HG03575 (cell line): Measurements from ENCODE around the gene AIMP1.

Experiments
- ATAC-seq: cut with Tn5 transposase; IDR thresholded peaks from one replicate; pipeline ENCODE4 v1.9.1; 2021; ENCODE audit not compliant: unreplicated experiment, insufficient number of reproducible peaks, low FRiP score; ENCODE audit errors: extremely low read depth

The AIMP1 gene

GRCh38 chr4:106339431-106339830 lies 23.1 kb downstream of the AIMP1 start:
- no peak for ATAC-seq

- no peak for ATAC-seq
These were observed 24.4 kb downstream of the AIMP1 start for GRCh38 chr4:106340774-106341173.

- no peak for ATAC-seq
These were observed 27.7 kb downstream of the AIMP1 start for GRCh38 chr4:106343865-106344646.

- ATAC-seq, result no peak
These were observed 28.3 kb downstream of the AIMP1 start for GRCh38 chr4:106344647-106344970.

- no peak for ATAC-seq
These were observed 30.8 kb downstream of the AIMP1 start for GRCh38 chr4:106347167-106347566.

- ATAC-seq, result no peak
These were observed 34.7 kb downstream of the AIMP1 start for GRCh38 chr4:106351016-106351415.

- no peak for ATAC-seq
These were observed 37.4 kb downstream of the AIMP1 start for GRCh38 chr4:106353786-106354185.

GRCh38 chr4:106355193-106355592 lies 38.8 kb downstream of the AIMP1 start:
- ATAC-seq, result no peak

GRCh38 chr4:106358899-106359298 lies 42.5 kb downstream of the AIMP1 start:
- no peak for ATAC-seq

- ATAC-seq, result no peak
These were observed 45.9 kb downstream of the AIMP1 start for GRCh38 chr4:106362086-106362825.

GRCh38 chr4:106364282-106364681 lies 47.9 kb downstream of the AIMP1 start:
- no peak for ATAC-seq

GRCh38 chr4:106365613-106366012 lies 49.3 kb downstream of the AIMP1 start:
- ATAC-seq, result no peak

GRCh38 chr4:106366026-106366425 lies 49.7 kb downstream of the AIMP1 start:
- no peak for ATAC-seq

GRCh38 chr4:106367072-106367471 lies 50.7 kb downstream of the AIMP1 start:
- ATAC-seq, result no peak

GRCh38 chr4:106368678-106369077 lies 52.3 kb downstream of the AIMP1 start, which contains the start of gene GIMD1:
Gene GIMD1, minus strand, starts transcription at chr4:106368778. Its CDS starts 1,343 bp downstream, at chr4:106367435.
- ATAC-seq, result no peak

GRCh38 chr4:106369456-106370060 lies 53.2 kb downstream of the AIMP1 start:
- no peak for ATAC-seq

GRCh38 chr4:106370214-106370613 lies 53.9 kb downstream of the AIMP1 start:
- no peak for ATAC-seq

- no peak for ATAC-seq
These were observed 54.8 kb downstream of the AIMP1 start for GRCh38 chr4:106371161-106371560.

GRCh38 chr4:106373026-106373425 lies 56.7 kb downstream of the AIMP1 start:
- no peak for ATAC-seq

GRCh38 chr4:106380179-106380578 lies 63.8 kb downstream of the AIMP1 start:
- no peak for ATAC-seq
